GM19452 (cell line): Measurements from ENCODE around the gene PARVA.

Experiments used
- ATAC-seq: cut with Tn5 transposase; IDR thresholded peaks from one replicate; pipeline ENCODE4 v1.9.1; 2021; ENCODE audit not compliant: unreplicated experiment

The PARVA gene

DNA sequence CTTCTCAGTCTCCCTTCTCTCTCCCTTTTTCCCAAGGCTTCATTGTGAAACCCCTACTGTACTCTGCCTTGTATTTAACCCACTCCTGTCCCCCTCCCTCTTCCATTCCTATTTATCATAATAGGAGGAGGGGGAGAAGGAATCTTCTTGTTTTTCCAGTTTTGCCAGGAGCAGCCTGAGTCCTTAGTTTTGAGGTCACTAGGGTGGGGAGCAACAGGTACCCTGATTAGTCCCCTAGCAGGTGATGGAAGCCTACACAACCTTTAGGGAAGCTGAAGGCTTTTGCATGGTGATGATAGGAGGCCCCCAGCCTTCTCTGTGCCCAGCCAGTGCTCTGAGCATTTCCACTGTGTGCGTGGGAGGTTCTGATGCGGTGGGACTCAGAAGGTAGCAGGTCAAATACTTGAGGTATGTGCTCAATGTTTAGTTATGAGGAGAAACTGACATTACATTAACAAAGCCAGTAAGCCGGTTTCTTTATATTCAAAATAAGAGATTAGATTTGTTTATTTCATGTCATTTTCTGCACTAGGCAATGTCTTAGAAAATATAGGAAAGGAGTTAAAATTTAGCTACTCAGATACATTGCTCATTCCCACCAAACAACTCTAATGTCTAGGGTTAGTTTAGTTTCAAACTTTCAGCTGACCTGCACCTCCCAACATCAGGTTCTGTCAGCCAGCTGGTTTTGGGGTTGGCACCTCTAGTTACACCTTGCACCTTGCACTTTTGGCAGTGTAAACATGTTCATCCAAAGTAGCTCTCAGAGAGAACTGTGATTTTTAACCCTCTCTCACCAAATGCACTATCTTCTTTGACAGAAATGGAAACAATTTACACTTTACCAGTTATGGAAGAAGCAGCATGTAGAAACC is 26.0 kb downstream of the PARVA start:
- ATAC-seq = no peak

DNA sequence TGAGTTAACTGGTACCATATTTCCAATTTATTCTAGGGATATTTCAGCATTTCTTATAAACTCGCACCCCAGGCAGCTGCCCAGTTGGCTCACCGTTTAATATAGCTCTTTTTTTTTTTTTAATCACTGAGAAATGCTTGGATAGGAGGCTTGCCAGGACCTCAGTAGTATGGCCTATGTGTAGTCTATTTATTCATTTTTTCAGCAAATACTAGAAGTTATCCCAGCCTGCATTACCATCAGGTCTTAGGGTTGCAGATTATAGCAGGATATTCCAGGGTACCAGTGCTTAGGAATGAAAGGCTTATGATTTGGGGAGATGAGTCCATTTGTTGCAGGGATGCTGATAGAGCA is 26.6 kb downstream of the PARVA start:
- no peak for ATAC-seq

DNA sequence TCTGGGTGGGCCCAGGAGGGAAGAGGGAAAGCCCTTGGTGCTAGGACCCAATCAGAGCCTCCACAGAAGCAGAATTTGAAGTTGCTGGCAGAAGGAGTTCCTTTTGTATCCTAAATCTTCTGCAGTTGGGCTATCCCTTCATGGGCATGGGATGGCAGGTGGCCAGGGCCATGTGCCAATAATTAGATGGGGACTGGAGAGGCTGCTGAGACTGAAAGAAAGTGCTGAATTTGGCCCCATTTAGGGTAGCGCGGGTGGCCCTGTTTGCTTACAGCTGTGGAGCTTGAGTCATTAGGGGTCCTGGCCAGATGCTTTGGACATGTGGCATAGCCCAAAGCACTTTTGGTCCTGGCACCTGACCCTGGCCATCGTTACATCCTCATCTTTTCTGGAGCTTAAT is 27.1 kb downstream of the PARVA start:
- no peak for ATAC-seq

DNA sequence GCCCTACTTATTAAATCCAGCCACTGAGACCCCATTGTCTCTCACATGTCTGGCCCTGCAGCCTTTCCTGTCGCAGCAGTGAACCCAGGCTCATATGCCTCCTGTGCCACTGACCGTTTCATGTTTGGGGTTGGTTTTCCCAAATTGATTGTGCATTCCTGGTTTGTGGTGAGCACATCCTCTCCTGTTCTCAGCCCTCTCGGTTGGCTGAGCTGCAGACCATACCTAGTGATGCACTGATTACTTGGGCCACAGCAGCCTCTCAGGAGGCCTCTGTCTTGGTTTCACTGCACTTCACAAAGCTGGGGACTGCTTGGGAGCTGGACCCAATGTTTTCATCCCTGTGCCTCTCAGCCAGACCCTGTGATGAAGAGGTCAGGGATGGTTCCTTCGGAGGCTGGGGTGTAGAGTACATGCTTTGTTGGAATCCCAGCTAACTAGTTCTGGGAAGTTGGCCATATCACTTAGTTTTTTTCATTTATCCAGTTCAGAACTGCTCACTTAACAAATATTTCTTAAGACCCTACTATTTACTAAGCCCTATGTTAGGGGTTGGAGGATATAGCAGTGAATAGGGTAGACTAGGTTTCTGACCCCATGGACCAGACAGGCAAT is 30.9 kb downstream of the PARVA start:
- no peak for ATAC-seq

DNA sequence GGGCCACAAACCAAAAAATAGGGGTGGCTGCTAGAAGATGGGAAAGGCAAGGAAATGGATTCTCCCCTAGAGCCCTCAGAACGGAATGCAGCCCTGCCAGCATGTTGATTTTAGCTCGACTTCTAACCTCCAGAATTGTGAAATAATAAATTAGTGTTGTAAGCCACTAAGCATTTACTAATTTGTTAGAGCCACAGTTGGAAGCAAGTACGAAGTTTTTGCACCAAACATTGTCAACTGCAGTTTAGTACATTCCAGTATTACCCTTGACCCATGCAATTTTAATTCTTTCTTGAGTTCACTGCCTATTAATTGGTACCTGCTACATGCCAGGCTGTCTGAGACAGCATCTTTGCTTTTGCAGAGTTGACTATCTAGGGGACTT is 32.2 kb downstream of the PARVA start:
- no peak for ATAC-seq

DNA sequence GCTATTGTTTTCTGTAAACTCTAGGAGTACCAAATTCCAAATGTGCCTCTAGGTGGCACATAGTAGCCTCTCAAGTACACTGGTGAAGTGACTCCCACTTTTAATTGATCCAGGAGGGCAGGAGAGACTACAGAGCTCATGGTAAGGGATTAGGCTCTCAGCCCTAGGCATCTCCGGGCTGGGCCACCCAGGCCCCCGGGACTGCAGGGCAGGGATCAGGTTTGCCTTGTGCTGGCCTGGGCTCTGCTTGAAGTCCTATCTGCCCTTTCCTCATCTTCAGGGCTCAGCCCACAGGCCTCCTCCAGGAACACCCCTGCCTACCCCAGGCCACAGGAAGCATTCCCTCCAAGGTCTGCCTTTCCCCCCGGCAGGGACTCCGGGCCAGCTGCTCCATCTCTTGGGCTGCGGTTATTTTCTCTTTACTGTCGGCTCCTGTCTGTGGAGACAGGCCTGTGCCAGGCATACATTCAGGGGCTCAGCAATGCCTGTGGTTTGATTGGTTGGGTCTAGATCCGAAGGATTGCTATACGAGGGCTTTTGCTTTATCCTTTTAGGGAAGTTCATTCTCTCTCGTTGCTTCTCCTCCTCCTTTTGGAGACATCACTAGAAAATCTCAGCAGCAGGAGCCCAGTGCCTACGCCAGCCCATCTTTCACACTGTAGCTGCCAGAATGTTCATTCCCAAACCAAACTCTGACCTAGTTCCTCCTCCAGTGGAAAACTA is 32.8 kb downstream of the PARVA start:
- ATAC-seq = no peak

DNA sequence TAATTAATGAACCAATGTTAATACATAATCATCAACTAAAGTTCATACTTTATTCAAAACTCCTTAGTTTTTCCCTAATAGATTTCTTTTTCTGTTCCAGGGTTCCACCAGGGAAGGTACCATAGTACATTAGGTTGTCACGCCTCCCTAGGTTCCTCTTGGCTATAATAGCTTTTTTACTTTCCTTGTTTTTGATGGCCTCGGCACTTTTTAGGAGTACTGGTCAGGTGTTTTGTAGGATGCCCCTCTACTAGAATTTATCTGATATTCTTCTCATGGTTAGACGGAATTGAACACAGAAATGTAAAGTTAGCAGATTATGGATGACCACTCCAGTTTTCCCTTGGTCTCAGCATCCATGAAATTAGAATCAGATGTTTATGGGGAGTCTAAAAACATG is 34.0 kb downstream of the PARVA start:
- ATAC-seq = no peak

DNA sequence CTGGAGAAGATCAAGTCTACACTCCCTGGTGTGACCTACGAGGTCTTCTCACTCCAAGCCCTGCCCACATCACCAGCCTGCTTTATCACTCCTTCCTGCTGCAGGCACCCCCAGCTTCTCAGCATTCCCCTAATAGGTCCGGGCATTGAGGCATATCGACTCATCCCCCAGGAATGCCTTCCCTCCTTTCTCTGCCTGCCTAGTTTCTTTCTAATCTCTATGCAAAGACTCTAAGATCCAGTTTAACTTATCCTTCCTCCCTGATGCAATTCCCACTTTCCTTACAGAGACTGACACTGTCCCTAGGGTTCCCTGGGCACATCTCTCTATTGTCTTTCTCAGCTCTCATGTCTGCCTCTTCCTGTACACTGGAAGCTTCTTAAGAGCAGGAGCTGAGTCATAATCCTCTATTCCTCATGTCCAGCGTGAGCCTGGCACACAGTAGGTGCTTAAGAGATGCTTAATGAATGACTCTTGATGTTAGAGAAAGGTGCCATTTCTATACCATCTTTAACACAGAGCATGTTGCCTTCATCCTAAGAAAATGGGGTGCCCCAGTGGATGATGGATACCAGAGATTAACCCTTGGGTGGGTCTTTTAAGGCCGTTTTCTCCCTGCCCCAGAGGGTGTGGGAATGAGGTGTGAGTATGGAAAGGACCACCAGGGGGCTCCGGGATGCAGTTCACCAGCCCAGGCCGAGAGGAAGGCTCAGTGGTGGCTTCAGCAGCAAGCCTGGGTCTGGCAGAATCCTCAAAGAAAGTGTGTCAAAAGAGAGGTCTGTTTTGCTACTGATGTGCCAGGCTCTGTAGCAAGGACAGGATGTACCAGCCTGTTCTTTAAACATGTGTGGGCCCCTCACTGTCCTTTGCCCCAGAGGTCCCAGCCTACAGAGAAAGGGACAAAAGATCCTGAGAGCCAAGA is 34.7 kb downstream of the PARVA start:
- no peak for ATAC-seq

DNA sequence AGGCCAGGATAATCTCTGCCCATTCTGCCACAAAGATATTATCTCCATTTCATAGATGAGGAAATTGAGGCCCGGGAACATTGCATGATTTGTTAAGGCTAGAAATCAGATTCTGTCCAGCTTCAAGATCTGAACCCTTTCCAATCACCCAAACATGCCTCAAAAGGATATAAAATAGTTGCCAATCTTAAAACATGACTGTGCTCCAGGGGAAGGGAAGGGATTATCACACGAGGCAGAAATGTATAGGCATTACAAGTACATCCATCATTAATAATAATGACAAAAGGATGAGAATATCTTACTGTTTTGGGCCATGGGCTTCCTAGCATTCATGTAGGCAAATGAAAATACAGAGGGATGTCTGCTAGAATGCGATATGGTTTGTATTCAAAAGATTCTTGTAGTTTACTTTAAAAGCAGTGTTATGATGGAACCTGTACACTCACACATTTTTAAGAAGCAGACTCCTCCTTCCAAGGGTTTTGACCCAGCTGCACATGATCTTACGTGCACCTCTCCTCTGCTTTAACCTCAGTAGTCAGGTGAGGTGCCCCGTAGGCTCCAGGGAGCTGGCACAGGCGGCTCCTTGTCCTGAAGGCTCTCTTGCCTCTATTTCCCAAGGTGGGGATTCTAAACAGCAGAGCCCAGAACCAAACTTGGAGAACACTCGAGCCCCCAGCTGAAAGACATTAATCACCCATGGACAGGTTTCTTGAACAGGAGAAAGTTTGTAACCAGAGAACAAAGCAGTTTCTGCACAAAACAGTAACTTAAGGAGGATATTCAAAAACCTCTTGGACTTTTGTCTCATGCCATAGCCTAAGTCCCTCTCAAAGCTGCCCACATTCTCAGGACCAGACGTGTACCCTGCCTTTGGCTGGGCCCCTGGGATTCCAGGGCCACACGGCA is 36.0 kb downstream of the PARVA start:
- no peak for ATAC-seq

DNA sequence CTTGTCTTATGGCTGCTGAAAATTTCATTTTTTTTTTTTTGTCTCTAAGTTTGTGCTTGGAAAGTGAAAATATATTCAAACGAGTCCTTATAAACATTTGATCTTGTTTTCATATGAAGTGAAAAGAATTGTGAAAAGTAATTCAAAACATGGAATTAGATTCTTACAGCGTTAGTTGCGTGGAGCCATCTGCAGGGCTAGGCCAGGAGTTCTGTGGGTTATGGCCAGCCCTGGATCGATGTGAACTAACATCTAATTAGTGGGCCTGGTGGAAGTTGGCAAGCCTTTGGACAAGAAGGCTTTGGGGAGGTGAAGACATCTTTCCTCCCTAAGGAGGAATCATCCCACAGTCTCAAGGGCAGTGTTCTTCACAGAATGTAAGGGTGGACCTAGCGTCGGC is 37.2 kb downstream of the PARVA start:
- ATAC-seq = no peak

DNA sequence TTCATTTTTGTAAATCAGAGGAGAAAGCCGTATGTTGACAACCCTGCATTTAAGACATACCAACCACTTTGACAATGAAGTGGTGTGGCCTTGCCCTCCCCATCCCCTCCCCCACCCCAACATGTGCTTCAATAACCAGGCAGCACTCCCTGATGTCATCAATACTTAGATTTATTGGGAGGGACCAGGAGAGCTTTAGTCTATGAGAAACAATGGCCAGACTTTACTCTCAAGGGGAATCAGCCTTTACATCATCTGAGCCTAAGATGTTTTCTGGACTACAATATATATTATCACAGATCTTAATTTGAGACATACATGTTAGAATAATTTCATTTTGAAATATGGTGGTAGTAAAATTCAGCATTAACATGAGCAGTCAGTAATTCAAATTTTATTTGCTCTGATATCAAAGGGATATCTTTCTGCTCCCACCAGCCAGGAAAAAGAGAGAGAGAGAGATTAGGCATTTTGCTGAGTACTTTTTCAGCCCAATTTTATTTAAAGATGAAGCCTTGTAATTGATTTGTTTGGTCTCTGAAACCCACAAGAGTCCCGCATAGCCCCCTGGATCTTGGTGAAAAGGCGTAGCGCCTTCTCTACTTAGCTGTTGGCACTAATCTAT is 38.1 kb downstream of the PARVA start:
- no peak for ATAC-seq

DNA sequence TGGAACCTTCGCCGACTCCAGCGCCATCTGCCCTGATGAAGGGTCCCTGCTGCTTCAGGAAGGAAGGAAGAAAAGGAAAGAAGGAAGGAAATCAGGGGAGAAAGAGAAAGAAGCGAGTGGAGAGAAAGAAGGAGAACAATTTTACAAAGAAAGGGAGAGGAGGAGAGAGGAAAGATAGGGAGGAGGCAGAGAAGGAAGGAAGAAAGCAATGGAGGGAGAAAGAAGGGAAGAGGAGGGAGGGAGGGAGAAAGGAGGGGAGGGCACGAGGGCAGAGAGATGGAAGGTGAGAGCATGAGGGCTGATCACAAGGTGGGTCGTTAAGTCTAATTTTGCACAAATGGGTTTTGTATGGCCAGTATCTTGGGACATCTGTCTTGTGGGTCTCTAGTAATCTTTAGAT is 39.2 kb downstream of the PARVA start:
- ATAC-seq = no peak

DNA sequence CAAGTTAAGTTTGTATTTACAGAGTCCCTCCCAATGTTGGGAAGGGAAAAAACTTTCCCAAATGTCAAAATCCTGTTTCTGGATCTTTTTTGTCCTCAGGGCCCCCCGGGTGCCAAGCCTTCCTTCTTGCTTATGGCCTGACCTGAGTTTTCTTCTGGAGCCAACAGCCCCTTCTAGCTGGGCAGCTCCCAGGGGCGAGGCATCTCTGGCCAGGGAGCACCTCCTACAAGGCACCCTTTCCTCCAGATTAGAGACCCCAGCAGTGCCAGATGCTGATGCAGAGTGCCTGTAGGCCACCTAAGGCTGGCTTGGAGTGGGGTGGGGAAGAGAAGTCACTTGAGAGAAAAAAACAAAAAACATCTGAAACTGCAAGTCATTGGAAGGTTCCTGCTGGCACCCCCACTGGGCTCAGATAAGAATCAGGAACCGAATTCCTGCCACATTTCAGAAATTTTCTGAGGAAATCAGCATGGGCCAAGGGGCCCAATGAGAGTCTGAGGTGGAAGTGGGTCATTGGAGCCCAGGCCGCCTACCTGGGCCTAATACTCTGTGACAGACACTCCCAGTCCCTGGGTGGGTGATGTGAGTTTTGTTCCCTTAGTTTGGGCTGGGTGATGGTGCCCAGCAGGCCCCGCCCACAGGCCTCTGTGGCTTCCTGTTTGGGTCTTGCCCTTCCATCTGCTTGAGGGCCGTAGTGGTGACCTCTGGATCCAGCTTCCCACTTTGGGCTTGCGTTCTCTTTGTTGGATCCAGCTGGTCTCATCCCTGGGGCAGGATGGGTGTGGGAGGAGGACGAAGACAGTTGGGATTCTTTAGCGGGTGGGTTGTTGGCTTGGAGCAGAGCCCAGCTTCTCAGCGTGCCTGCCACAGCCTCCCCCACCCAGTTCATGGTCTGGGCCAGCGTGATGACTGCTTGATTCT is 40.6 kb downstream of the PARVA start:
- ATAC-seq = no peak

DNA sequence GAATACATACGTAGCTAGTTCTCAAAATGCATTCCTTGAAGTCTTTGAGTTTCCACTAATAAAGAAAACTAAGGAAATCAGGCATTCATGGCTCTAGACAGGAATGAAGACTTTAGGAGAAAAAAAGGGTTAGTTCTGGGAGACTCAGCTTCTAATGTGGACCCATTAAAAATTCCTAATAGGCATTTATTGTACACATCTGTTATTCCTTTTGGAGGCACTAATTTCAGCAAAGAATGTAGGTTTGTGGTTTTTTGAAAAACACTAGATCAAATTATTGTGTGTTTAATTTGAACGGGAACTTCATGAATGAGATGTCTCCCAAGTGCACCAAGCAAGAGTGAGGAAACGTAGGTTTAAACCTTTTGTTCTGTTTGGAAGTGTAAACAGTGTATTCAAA is 42.7 kb downstream of the PARVA start:
- ATAC-seq = no peak

DNA sequence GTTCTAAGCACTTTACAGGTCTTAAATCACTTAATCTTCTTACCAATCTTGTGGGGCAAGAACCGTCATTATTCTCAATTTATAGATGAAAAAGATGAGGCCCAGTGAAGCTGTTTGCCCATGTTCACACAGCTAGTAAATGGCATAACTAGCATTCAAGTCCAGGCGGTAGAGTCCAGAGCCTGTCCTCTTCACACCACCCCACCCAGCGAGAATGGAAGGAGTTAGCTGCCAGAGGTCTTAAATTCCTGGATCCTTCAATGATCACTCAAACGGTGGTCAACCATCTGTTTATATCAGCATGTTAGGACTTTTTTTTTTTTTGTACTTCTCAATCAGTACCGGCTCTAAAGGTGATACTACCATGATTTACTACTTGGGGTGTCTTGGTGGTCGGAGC is 43.3 kb downstream of the PARVA start:
- no peak for ATAC-seq

DNA sequence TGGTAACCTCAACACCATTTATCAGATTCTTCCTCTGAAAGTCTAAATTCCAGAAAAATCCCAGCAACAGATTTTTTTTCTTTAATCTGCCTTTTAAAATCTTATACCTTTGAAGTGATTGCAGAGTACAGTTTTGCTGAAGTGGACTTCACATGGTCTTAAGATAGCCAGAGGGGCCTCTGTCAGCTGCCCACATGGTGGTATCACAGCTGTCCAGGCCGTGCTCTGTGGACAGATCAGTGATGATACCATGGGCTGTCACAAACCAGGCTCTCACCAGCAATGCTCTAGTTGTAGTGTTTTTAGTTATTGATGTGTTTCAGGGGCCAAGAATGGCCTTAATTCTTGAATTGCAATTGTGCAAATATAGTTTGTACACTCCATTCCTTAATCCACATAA is 44.0 kb downstream of the PARVA start:
- no peak for ATAC-seq

DNA sequence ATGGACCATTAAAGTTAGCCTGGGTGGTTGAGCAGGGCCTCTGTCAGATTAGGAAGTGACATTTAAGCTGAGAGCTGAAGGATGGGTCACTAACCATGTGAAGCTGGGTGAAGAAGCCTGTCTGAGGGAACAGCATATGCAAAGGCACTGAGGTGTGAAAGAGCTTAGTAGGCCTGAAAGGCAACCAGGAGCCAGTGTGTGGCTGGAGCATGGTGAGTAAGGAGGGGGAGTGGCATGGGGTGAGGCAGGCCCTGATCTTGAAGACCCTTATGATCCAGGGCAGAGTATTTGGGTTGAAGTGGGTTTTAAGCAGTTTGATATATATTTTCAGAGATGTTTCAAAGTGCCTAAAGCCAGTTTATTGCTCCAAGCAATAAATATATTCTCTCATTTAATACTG is 48.8 kb downstream of the PARVA start:
- no peak for ATAC-seq

DNA sequence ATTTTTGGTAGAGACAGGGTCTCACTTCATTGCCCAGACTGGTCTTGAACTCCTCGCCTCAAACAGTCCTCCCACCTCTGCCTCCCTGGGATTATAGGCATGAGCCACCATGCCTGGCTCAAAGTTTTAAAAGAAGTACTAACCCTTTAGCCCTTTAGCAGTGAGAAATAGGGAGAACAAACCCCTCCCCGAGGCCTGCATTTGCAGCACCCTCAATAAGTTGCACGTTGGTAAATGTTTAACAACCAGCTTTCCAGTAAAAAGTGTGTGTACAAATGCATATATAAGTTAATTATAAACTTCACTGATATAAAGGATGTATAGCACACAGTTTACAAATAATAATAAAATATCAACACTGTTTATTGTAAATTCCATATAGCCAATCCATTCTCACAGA is 51.8 kb downstream of the PARVA start:
- ATAC-seq = no peak

DNA sequence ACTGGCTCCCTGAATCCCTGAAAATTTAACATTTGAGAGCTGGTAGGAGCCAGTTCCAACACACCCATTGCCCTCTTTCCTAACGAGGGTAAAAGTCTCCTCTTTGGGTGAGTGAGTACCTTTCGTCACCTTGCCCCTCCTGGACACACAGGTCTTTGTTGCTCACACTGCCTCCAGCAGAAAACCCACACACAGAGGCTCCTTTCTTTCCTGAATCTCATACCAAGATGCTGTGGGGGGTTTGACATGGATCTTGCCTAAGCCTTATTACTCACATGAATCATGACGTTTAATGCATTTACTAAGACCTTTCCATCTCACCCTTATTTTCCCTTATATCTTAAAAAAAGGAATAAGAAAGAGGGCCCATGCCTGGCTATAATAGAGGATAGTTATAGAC is 53.0 kb downstream of the PARVA start:
- ATAC-seq = no peak
